HCT116 (cell line): ENCODE data around the gene CCL20. TPM values are rescaled to one million over a fixed set of nuclear protein-coding genes. Genes with fewer than 3 reads are reported as not detected.

ENCODE experiments used
- ATAC-seq: fragments of 200-7000 bp; cut with Tn5 transposase; 2 replicates; pipeline ENCODE4 v1.9.1; 2020; ENCODE audit warnings: mild to moderate bottlenecking, moderate library complexity
- BruUV-seq: library from RNA; stranded (reverse); fragments of 400-500 nt; replicated peaks from 2 replicates; lab custom pipeline; 2021; lab: Mats Ljungman, UMichigan
- CTCF ChIA-PET: fragments of 300-600 bp; sonication (Branson Sonifier 250); formaldehyde crosslinking; loops from one replicate; lab custom pipeline; 2021; ENCODE audit warnings: antibody characterized with exemption; lab: Charles Lee
- POLR2A ChIA-PET: fragments of 300-600, 350-600 bp; sonication (Branson Sonifier 250); formaldehyde crosslinking; loops from one replicate; lab custom pipeline; 2021; ENCODE audit warnings: antibody characterized with exemption; lab: Charles Lee
- RAD21 ChIA-PET, 2 experiments: fragments of 300-600 bp; sonication (Branson Sonifier 250); formaldehyde crosslinking; loops; one replicate each; lab custom pipeline; 2023; ENCODE audit warnings: low total read pairs in 2 of 2; ENCODE audit not compliant: uncharacterized antibody in 2 of 2, unreplicated experiment in 2 of 2, low non-redundant PET in 1 of 2; lab: Charles Lee
- DNase-seq: peaks from one replicate; pipeline ENCODE4 v3.0.0-alpha.2; 2010; ENCODE audit warnings: low read depth, low spot score
- H2AFZ ChIP-seq: fragments of 200-600 bp; shearing (Covaris generic), sonication (generic); 2 replicates; pipeline ENCODE4 v1.6.1; 2017; ENCODE audit warnings: low read depth, mixed run types, mixed read lengths, antibody characterized with exemption, low read length; ENCODE audit not compliant: poor library complexity, severe bottlenecking
- H3K27ac ChIP-seq: 2 replicates; pipeline ENCODE4 v1.5.1; 2012; ENCODE audit warnings: low read depth, low read length
- H3K27me3 ChIP-seq: fragments of 200-600 bp; sonication (generic); 2 replicates; pipeline ENCODE4 v1.6.1; 2016; ENCODE audit warnings: mixed run types, low read length, mixed read lengths; ENCODE audit not compliant: insufficient read depth
- H3K36me3 ChIP-seq, 2 experiments: fragments of 200-500 bp in 1 of 2; fragments of 200-600 bp in 1 of 2; sonication (Bioruptor generic) in 1 of 2; sonication (generic) in 1 of 2; 2 replicates each; pipeline versions ENCODE4 v1.5.1 to v1.6.1; 2014 to 2016; ENCODE audit warnings: low read length in 2 of 2, inconsistent platforms in 1 of 2, mixed read lengths in 1 of 2, mixed run types in 1 of 2; ENCODE audit not compliant: insufficient read depth in 2 of 2, control insufficient read depth in 1 of 2
- H3K4me1 ChIP-seq, 2 experiments: fragments of 200-600 bp in 1 of 2; sonication (generic) in 1 of 2; 2 replicates each; pipeline versions ENCODE4 v1.5.1 to v1.6.1; 2012 to 2017; ENCODE audit warnings: low read length in 2 of 2, inconsistent platforms in 1 of 2, mild to moderate bottlenecking in 1 of 2, mixed read lengths in 1 of 2, mixed run types in 1 of 2, moderate library complexity in 1 of 2; ENCODE audit not compliant: insufficient read depth in 2 of 2, control insufficient read depth in 1 of 2
- H3K4me2 ChIP-seq: fragments of 200-600 bp; sonication (generic); 2 replicates; pipeline ENCODE4 v1.6.1; 2017; ENCODE audit warnings: mixed run types, low read length, mixed read lengths
- H3K4me3 ChIP-seq, 2 experiments: fragments of 200-600 bp in 1 of 2; sonication (generic) in 1 of 2; replicated peaks in 1 of 2; 2 replicates each; pipeline ENCODE4 v1.5.1; 2011 to 2016; ENCODE audit warnings: low read length in 2 of 2, control low read depth in 1 of 2, low read depth in 1 of 2, mild to moderate bottlenecking in 1 of 2, mixed read lengths in 1 of 2, mixed run types in 1 of 2
- H3K79me2 ChIP-seq: fragments of 200-600 bp; sonication (generic); 2 replicates; pipeline ENCODE4 v1.6.1; 2017; ENCODE audit warnings: mild to moderate bottlenecking, mixed run types, low read length, moderate library complexity, mixed read lengths; ENCODE audit not compliant: insufficient read depth
- H3K9ac ChIP-seq: fragments of 200-600 bp; sonication (generic); 2 replicates; pipeline ENCODE4 v1.6.1; 2016; ENCODE audit warnings: low read length, mixed read lengths
- H3K9me2 ChIP-seq: fragments of 200-600 bp; sonication (generic), shearing (Covaris generic); 2 replicates; pipeline ENCODE4 v1.6.1; 2017; ENCODE audit warnings: mixed run types, mild to moderate bottlenecking, moderate library complexity; ENCODE audit not compliant: insufficient read depth
- H3K9me3 ChIP-seq, 2 experiments: fragments of 200-500 bp in 1 of 2; fragments of 200-600 bp in 1 of 2; sonication (Bioruptor generic) in 1 of 2; sonication (generic) in 1 of 2; 2 replicates each; pipeline ENCODE4 v1.6.1; 2014 to 2017; ENCODE audit warnings: low read length in 2 of 2, mixed read lengths in 2 of 2, inconsistent platforms in 1 of 2, low read depth in 1 of 2, mild to moderate bottlenecking in 1 of 2, mixed run types in 1 of 2, moderate library complexity in 1 of 2; ENCODE audit not compliant: control insufficient read depth in 1 of 2, insufficient read depth in 1 of 2
- H4K20me1 ChIP-seq: fragments of 200-600 bp; sonication (generic), shearing (Covaris generic); 2 replicates; pipeline ENCODE4 v1.6.1; 2017; ENCODE audit warnings: mixed run types, mild to moderate bottlenecking, moderate library complexity; ENCODE audit not compliant: insufficient read depth
- ATF3 ChIP-seq: IDR thresholded peaks from 2 replicates; pipeline ENCODE4 v1.6.1; 2012
- CBX3 ChIP-seq: IDR thresholded peaks from 2 replicates; pipeline ENCODE4 v1.6.1; 2012; ENCODE audit warnings: low read depth
- CEBPB ChIP-seq: IDR thresholded peaks from 2 replicates; pipeline ENCODE4 v1.6.1; 2012; ENCODE audit warnings: low read depth
- EGR1 ChIP-seq: IDR thresholded peaks from 2 replicates; pipeline ENCODE4 v1.6.1; 2012; ENCODE audit warnings: low read depth
- ELF1 ChIP-seq: IDR thresholded peaks from 2 replicates; pipeline ENCODE4 v1.6.1; 2012; ENCODE audit warnings: low read depth, borderline replicate concordance
- EZH2 ChIP-seq: fragments of 200-600 bp; sonication (generic); IDR thresholded peaks from 2 replicates; pipeline ENCODE4 v1.6.1; 2017; ENCODE audit warnings: antibody characterized with exemption, mixed run types
- EZH2phosphoT487 ChIP-seq: fragments of 200-600 bp; IDR thresholded peaks from 2 replicates; pipeline ENCODE4 v1.6.1; 2018; ENCODE audit warnings: antibody characterized with exemption, borderline replicate concordance
- FOSL1 ChIP-seq: IDR thresholded peaks from 2 replicates; pipeline ENCODE4 v1.6.1; 2012; ENCODE audit warnings: low read depth
- MAX ChIP-seq: IDR thresholded peaks from 2 replicates; pipeline ENCODE4 v1.6.1; 2012
- POLR2A ChIP-seq: IDR thresholded peaks from 2 replicates; pipeline ENCODE4 v1.7.0; 2011; ENCODE audit warnings: borderline replicate concordance; ENCODE audit not compliant: insufficient read depth, insufficient read length; ENCODE audit errors: extremely low read depth
- POLR2AphosphoS5 ChIP-seq: IDR thresholded peaks from 2 replicates; pipeline ENCODE4 v1.6.1; 2011; ENCODE audit warnings: mild to moderate bottlenecking, low read depth, low read length, moderate library complexity
- RAD21 ChIP-seq: IDR thresholded peaks from 2 replicates; pipeline ENCODE4 v1.6.1; 2012; ENCODE audit warnings: low read depth, mild to moderate bottlenecking
- SIN3A ChIP-seq: IDR thresholded peaks from 2 replicates; pipeline ENCODE4 v1.6.1; 2012; ENCODE audit warnings: low read depth
- SP1 ChIP-seq: IDR thresholded peaks from 2 replicates; pipeline ENCODE4 v1.6.1; 2012; ENCODE audit warnings: low read depth
- SRF ChIP-seq: IDR thresholded peaks from 2 replicates; pipeline ENCODE4 v1.6.1; 2012; ENCODE audit warnings: low read depth
- TCF7L2 ChIP-seq: IDR thresholded peaks from 2 replicates; pipeline ENCODE4 v1.7.0; 2011; ENCODE audit warnings: borderline replicate concordance, inconsistent platforms; ENCODE audit not compliant: insufficient read depth, insufficient read length; ENCODE audit errors: extremely low read depth
- YY1 ChIP-seq: IDR thresholded peaks from 2 replicates; pipeline ENCODE4 v1.6.1; 2011; ENCODE audit warnings: low read length, low read depth, moderate library complexity, mild to moderate bottlenecking; ENCODE audit not compliant: insufficient replicate concordance; ENCODE audit errors: extremely low read depth
- ZFX ChIP-seq: fragments of 450-650 bp; IDR thresholded peaks from 2 replicates; pipeline ENCODE4 v1.6.1; 2017
- intact Hi-C: fragments of 100-400 bp; cut with micrococcal nuclease; formaldehyde crosslinking; loops from 2 replicates; pipeline ENCODE4 v1.10.0; 2022
- total RNA-seq: library from RNA; stranded (reverse); gene quantifications from one replicate; pipeline ENCODE4 v1.2.1, GENCODE V29; 2021; ENCODE audit not compliant: unreplicated experiment
- TF ChIP-seq, protein P1 (sequence below): IDR thresholded peaks from 2 replicates; pipeline ENCODE4 v1.6.1; 2012; ENCODE audit warnings: low read depth
- TF ChIP-seq, protein P2 (sequence below): IDR thresholded peaks from 2 replicates; pipeline ENCODE4 v1.6.1; 2011; ENCODE audit warnings: mild to moderate bottlenecking, low read length, moderate library complexity; ENCODE audit not compliant: insufficient replicate concordance; ENCODE audit errors: extremely low read depth

CCL20 gene
- total RNA-seq, 1 experiment from 2014 or later = 0.30 TPM

- POLR2A ChIA-PET = interaction anchor here (3.6 kb wide), 1 partner anchor 41 kb away, joined by 21 read pairs; no protein-coding TSS in a partner anchor
- H3K4me3 ChIP-seq = no peak overlapping the region
- no peak for ATAC-seq
Observed at GRCh38 chr2:227860221-227860641, 46.6 kb downstream of the CCL20 start.

More at GRCh38 chr2:227860221-227860641, 46.6 kb downstream of the CCL20 start:
- CTCF ChIA-PET = interaction anchor here (1.3 kb wide), 1 partner anchor 86 kb away, joined by 3 read pairs; no protein-coding TSS in a partner anchor
- Histone ChIP-seq H3K27me3 (no peaks in the 10 kb centered on the region), H3K27ac (no peak overlapping the region), H3K9me3 (no peaks in the 10 kb centered on the region), H3K4me1 (peaks cover 14 to 28% of the 10 kb centered on the region in 2 experiments), H3K79me2 (no peaks in the 10 kb centered on the region), H3K9ac (no peak overlapping the region), H2AFZ (no peak overlapping the region), H3K4me2 (no peak overlapping the region), H4K20me1 (no peaks in the 10 kb centered on the region), H3K36me3 (no peaks in the 10 kb centered on the region), H3K9me2 (no peaks in the 10 kb centered on the region)
- intact Hi-C loops = loop anchor here (5.0 to 10.0 kb wide), 2 partner anchors 203 to 385 kb away; partner anchors contain the start of gene AGFG1
- TF ChIP-seq EGR1 (no peak), CBX3 (no peak), POLR2A (no peak), SP1 (no peak), EZH2 (no peak), TCF7L2 (no peak), ATF3 (no peak), POLR2AphosphoS5 (no peak), YY1 (no peak), RAD21 (no peak), MAX (no peak), SIN3A (no peak), ZFX (no peak), ELF1 (no peak), FOSL1 (no peak), SRF (no peak), EZH2phosphoT487 (no peak), CEBPB (no peak)
- TF ChIP-seq, protein P1, sequence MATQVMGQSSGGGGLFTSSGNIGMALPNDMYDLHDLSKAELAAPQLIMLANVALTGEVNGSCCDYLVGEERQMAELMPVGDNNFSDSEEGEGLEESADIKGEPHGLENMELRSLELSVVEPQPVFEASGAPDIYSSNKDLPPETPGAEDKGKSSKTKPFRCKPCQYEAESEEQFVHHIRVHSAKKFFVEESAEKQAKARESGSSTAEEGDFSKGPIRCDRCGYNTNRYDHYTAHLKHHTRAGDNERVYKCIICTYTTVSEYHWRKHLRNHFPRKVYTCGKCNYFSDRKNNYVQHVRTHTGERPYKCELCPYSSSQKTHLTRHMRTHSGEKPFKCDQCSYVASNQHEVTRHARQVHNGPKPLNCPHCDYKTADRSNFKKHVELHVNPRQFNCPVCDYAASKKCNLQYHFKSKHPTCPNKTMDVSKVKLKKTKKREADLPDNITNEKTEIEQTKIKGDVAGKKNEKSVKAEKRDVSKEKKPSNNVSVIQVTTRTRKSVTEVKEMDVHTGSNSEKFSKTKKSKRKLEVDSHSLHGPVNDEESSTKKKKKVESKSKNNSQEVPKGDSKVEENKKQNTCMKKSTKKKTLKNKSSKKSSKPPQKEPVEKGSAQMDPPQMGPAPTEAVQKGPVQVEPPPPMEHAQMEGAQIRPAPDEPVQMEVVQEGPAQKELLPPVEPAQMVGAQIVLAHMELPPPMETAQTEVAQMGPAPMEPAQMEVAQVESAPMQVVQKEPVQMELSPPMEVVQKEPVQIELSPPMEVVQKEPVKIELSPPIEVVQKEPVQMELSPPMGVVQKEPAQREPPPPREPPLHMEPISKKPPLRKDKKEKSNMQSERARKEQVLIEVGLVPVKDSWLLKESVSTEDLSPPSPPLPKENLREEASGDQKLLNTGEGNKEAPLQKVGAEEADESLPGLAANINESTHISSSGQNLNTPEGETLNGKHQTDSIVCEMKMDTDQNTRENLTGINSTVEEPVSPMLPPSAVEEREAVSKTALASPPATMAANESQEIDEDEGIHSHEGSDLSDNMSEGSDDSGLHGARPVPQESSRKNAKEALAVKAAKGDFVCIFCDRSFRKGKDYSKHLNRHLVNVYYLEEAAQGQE = no peak
- TF ChIP-seq, protein P2, sequence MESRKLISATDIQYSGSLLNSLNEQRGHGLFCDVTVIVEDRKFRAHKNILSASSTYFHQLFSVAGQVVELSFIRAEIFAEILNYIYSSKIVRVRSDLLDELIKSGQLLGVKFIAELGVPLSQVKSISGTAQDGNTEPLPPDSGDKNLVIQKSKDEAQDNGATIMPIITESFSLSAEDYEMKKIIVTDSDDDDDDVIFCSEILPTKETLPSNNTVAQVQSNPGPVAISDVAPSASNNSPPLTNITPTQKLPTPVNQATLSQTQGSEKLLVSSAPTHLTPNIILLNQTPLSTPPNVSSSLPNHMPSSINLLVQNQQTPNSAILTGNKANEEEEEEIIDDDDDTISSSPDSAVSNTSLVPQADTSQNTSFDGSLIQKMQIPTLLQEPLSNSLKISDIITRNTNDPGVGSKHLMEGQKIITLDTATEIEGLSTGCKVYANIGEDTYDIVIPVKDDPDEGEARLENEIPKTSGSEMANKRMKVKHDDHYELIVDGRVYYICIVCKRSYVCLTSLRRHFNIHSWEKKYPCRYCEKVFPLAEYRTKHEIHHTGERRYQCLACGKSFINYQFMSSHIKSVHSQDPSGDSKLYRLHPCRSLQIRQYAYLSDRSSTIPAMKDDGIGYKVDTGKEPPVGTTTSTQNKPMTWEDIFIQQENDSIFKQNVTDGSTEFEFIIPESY = no peak
- no TSS peak for BruUV-seq
- DNase-seq = no peak
- RAD21 ChIA-PET = no interaction called here
